KG1 (cell line): ENCODE results near the gene G2E3.
"Not testable (repeated sequence)": the region's sequence is repeated elsewhere in the genome, so short reads cannot be mapped to it uniquely, and the experiment has no call there.

Source experiments
- DNase-seq: peaks from one replicate; lab custom pipeline; 2025; lab: John Stamatoyannopoulos, UW

Gene G2E3

GRCh38 chr14:30558675-30559555, at the start of gene G2E3:
TSS of gene G2E3 (plus strand) at chr14:30559158. CDS start at chr14:30581080, 21,922 bp downstream.
- DNase-seq: peak; percentile 68

- no peak for DNase-seq
These were observed 41.2 kb upstream of the G2E3 start for GRCh38 chr14:30517737-30518136.

GRCh38 chr14:30518867-30519560, 39.9 kb upstream of the G2E3 start:
- DNase-seq: no peak

- DNase-seq: no peak
These were observed 39.0 kb upstream of the G2E3 start for GRCh38 chr14:30519961-30520360.

- DNase-seq: no peak
These were observed 38.4 kb upstream of the G2E3 start for GRCh38 chr14:30520536-30520935.

GRCh38 chr14:30521899-30522736, 36.8 kb upstream of the G2E3 start:
- DNase-seq: no peak

GRCh38 chr14:30525833-30526232, 33.1 kb upstream of the G2E3 start:
- DNase-seq: no peak

- DNase-seq: no peak
These were observed 31.8 kb upstream of the G2E3 start for GRCh38 chr14:30527196-30527595.

GRCh38 chr14:30528119-30528518, 30.8 kb upstream of the G2E3 start:
- no peak for DNase-seq

GRCh38 chr14:30528778-30529642, 29.9 kb upstream of the G2E3 start:
- no peak for DNase-seq

GRCh38 chr14:30532264-30532663, 26.7 kb upstream of the G2E3 start:
- no peak for DNase-seq

- DNase-seq: no peak
These were observed 25.8 kb upstream of the G2E3 start for GRCh38 chr14:30533126-30533525.

- no peak for DNase-seq
These were observed 17.6 kb upstream of the G2E3 start for GRCh38 chr14:30541318-30541717.

GRCh38 chr14:30546735-30547134, 12.2 kb upstream of the G2E3 start:
- DNase-seq: not testable (repeated sequence)

GRCh38 chr14:30547388-30548048, 11.4 kb upstream of the G2E3 start:
- DNase-seq: no peak

GRCh38 chr14:30550335-30550734, 8.6 kb upstream of the G2E3 start:
- no peak for DNase-seq

- no peak for DNase-seq
These were observed 7.5 kb upstream of the G2E3 start for GRCh38 chr14:30551460-30551859.

GRCh38 chr14:30553311-30553989, 5.5 kb upstream of the G2E3 start:
- no peak for DNase-seq

- no peak for DNase-seq
These were observed 640 bp upstream of the G2E3 start for GRCh38 chr14:30558362-30558674.

GRCh38 chr14:30559638-30560091, 707 bp downstream of the G2E3 start:
- DNase-seq: no peak
